ENCODE data around the gene RTN1. TPM values are rescaled to one million over a fixed set of nuclear protein-coding genes. Genes with fewer than 3 reads are reported as not detected.

Gene RTN1
- total and polyA plus RNA-seq, 2 experiments from 2014 or later = 4.2 to 4.3 TPM

DNA sequence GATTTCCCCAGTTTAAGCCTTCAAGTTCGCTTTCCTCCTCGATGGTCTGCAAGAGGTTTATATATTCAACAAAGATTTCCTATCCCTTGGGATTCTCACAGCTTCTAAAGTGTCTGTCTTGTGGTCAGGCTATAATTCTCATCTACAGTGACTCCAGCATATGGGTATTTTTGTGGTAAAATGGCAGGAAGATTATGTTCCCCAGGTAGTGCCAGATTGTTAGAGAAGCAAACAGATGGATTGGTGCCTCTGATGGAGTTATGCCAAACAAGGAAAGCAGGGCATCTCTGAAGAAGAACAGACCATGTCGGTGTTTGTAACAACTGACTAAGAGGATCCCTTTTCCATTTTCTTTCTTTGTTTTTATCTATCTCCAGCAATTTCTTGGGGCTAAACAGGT lies 288.4 kb downstream of the RTN1 start (continued):
- TF ChIP-seq, protein P1, sequence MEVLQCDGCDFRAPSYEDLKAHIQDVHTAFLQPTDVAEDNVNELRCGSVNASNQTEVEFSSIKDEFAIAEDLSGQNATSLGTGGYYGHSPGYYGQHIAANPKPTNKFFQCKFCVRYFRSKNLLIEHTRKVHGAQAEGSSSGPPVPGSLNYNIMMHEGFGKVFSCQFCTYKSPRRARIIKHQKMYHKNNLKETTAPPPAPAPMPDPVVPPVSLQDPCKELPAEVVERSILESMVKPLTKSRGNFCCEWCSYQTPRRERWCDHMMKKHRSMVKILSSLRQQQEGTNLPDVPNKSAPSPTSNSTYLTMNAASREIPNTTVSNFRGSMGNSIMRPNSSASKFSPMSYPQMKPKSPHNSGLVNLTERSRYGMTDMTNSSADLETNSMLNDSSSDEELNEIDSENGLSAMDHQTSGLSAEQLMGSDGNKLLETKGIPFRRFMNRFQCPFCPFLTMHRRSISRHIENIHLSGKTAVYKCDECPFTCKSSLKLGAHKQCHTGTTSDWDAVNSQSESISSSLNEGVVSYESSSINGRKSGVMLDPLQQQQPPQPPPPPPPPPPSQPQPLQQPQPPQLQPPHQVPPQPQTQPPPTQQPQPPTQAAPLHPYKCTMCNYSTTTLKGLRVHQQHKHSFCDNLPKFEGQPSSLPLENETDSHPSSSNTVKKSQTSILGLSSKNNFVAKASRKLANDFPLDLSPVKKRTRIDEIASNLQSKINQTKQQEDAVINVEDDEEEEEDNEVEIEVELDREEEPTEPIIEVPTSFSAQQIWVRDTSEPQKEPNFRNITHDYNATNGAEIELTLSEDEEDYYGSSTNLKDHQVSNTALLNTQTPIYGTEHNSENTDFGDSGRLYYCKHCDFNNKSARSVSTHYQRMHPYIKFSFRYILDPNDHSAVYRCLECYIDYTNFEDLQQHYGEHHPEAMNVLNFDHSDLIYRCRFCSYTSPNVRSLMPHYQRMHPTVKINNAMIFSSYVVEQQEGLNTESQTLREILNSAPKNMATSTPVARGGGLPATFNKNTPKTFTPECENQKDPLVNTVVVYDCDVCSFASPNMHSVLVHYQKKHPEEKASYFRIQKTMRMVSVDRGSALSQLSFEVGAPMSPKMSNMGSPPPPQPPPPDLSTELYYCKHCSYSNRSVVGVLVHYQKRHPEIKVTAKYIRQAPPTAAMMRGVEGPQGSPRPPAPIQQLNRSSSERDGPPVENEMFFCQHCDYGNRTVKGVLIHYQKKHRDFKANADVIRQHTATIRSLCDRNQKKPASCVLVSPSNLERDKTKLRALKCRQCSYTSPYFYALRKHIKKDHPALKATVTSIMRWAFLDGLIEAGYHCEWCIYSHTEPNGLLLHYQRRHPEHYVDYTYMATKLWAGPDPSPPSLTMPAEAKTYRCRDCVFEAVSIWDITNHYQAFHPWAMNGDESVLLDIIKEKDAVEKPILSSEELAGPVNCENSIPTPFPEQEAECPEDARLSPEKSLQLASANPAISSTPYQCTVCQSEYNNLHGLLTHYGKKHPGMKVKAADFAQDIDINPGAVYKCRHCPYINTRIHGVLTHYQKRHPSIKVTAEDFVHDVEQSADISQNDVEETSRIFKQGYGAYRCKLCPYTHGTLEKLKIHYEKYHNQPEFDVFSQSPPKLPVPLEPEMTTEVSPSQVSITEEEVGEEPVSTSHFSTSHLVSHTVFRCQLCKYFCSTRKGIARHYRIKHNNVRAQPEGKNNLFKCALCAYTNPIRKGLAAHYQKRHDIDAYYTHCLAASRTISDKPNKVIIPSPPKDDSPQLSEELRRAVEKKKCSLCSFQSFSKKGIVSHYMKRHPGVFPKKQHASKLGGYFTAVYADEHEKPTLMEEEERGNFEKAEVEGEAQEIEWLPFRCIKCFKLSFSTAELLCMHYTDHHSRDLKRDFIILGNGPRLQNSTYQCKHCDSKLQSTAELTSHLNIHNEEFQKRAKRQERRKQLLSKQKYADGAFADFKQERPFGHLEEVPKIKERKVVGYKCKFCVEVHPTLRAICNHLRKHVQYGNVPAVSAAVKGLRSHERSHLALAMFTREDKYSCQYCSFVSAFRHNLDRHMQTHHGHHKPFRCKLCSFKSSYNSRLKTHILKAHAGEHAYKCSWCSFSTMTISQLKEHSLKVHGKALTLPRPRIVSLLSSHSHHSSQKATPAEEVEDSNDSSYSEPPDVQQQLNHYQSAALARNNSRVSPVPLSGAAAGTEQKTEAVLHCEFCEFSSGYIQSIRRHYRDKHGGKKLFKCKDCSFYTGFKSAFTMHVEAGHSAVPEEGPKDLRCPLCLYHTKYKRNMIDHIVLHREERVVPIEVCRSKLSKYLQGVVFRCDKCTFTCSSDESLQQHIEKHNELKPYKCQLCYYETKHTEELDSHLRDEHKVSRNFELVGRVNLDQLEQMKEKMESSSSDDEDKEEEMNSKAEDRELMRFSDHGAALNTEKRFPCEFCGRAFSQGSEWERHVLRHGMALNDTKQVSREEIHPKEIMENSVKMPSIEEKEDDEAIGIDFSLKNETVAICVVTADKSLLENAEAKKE (CRISPR knock-in tag; IDR thresholded peaks at IDR 0.05) = no peak
- TF ChIP-seq, protein P2, sequence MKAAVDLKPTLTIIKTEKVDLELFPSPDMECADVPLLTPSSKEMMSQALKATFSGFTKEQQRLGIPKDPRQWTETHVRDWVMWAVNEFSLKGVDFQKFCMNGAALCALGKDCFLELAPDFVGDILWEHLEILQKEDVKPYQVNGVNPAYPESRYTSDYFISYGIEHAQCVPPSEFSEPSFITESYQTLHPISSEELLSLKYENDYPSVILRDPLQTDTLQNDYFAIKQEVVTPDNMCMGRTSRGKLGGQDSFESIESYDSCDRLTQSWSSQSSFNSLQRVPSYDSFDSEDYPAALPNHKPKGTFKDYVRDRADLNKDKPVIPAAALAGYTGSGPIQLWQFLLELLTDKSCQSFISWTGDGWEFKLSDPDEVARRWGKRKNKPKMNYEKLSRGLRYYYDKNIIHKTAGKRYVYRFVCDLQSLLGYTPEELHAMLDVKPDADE (IDR thresholded peaks at IDR 0.05) = no peak
- TF ChIP-seq ZNF114 (CRISPR knock-in tag; IDR thresholded peaks at IDR 0.05) = no peak
- TF ChIP-seq STAT1 (IDR thresholded peaks at IDR 0.05; ENCODE audit: unreplicated experiment) = no peak
- TF ChIP-seq NANOG (IDR thresholded peaks at IDR 0.05; ENCODE audit: borderline replicate concordance) = no peak
- no peak for TF ChIP-seq JUNB (IDR thresholded peaks at IDR 0.05; ENCODE audit: unreplicated experiment)
- TF ChIP-seq CREB1 (CRISPR knock-in tag; IDR thresholded peaks at IDR 0.05; ENCODE audit: low read depth) = no peak
- TF ChIP-seq EZH2 (IDR thresholded peaks at IDR 0.05; ENCODE audit: low read depth, unreplicated experiment) = no peak

DNA sequence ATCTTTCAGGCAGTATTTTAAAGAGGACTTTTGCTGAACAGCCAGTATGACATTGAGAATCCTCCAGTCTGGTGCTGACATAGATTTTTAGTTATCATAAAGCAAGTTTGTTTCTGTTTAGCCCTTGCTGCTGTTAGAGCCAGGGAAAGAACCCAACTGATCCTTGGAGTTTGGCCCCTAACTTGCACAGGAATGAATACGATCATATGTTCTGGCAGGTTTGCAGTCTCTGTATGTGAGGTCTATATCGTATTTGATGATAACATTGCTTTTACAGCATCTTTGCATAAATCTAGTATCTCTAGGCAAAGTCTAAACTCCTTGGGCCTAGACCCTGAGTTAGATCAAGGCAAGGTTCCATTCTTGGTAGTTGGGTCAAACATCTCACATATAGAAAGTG lies 289.7 kb downstream of the RTN1 start:
- H4K20me1 ChIP-seq (replicated peaks; ENCODE audit: insufficient read depth) = no peaks in the 10 kb centered on the region
- H3K27ac ChIP-seq (ENCODE audit: low read depth) = no peak overlapping the region
- DNase-seq (ENCODE audit: low spot score) (no peak), ATAC-seq (no peak)
- no peaks in the 10 kb centered on the region for H3K9me2 ChIP-seq (ENCODE audit: insufficient read depth)
- Mint-ChIP-seq H3K27me3 (ENCODE audit: insufficient read depth, low read depth, poor library complexity) (no peaks in the 10 kb centered on the region), H3K36me3 (ENCODE audit: low read depth) (no peaks in the 10 kb centered on the region), H3K4me3 (no peak overlapping the region), H3K4me1 (no peaks in the 10 kb centered on the region), H3K9me3 (no peaks in the 10 kb centered on the region; the same call in 2 of the 3 replicates), H3K27ac (no peak overlapping the region)
- no peaks in the 10 kb centered on the region for H3K4me1 ChIP-seq (ENCODE audit: insufficient read depth)
- no peaks in the 10 kb centered on the region for H3K36me3 ChIP-seq (ENCODE audit: insufficient read depth)
- TF ChIP-seq, protein P2 (IDR thresholded peaks at IDR 0.05) = no peak
- TF ChIP-seq ZNF114 (CRISPR knock-in tag; IDR thresholded peaks at IDR 0.05) (no peak), ZNF331 (CRISPR knock-in tag; IDR thresholded peaks at IDR 0.05; ENCODE audit: low read depth) (no peak), STAT1 (IDR thresholded peaks at IDR 0.05; ENCODE audit: unreplicated experiment) (no peak), EZH2 (IDR thresholded peaks at IDR 0.05; ENCODE audit: low read depth, unreplicated experiment) (no peak)
- H3F3A ChIP-seq (replicated peaks; ENCODE audit: low read depth) = no peaks in the 10 kb centered on the region
- no peak overlapping the region for H2AFZ ChIP-seq
- no peaks in the 10 kb centered on the region for H3K27me3 ChIP-seq (ENCODE audit: insufficient read depth)
- no peaks in the 10 kb centered on the region for H3K79me2 ChIP-seq (replicated peaks; ENCODE audit: insufficient read depth)
- no peak overlapping the region for H3K4me3 ChIP-seq
- no peak overlapping the region for H3K4me2 ChIP-seq
